ENCODE results near the gene BICC1.

Gene BICC1

DNA sequence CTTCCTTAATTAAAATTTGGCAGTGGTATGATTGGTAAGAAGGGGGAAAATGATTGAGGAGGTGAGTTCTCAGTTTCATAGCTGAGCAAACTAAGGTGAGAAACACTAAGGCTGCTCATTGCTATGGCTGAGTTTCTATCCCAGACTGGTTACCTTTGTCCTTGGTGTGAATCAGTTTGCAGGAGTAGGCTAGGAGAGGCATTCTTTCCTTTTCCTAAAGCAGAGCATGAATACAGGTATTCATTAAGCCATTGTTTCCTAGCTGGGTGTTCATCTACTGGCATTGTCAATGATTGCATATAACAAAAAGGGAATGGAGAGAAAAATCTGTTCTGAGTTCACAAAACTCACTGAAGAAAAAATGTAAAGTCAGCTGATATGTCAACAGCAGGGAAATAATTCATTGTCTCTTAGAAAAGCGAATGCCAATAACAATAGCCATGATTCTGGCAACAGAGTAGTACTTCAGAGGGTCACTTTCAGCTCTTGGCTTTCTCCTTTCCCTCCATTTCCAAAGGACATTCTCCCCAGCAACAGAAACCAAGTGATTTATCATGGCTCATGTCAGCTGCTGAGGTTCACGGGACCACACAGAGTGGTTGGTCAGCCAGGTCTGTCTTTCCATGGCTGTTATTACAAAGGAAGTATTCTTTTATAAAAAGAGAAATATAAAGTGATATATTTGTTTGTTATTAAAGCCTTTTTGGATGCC is 234.0 kb downstream of the BICC1 start:
- no peaks in the 10 kb centered on the region for H3K27me3 ChIP-seq
- TF ChIP-seq, protein P1, sequence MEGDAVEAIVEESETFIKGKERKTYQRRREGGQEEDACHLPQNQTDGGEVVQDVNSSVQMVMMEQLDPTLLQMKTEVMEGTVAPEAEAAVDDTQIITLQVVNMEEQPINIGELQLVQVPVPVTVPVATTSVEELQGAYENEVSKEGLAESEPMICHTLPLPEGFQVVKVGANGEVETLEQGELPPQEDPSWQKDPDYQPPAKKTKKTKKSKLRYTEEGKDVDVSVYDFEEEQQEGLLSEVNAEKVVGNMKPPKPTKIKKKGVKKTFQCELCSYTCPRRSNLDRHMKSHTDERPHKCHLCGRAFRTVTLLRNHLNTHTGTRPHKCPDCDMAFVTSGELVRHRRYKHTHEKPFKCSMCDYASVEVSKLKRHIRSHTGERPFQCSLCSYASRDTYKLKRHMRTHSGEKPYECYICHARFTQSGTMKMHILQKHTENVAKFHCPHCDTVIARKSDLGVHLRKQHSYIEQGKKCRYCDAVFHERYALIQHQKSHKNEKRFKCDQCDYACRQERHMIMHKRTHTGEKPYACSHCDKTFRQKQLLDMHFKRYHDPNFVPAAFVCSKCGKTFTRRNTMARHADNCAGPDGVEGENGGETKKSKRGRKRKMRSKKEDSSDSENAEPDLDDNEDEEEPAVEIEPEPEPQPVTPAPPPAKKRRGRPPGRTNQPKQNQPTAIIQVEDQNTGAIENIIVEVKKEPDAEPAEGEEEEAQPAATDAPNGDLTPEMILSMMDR (IDR thresholded peaks at IDR 0.05; ENCODE audit: low read depth, low read length), result no peak
- no peaks in the 10 kb centered on the region for H3K36me3 ChIP-seq
- H3K4me1 ChIP-seq, result no peaks in the 10 kb centered on the region; the same call in 1 of the 2 replicates
- no peaks in the 10 kb centered on the region for H3K9me3 ChIP-seq
- no peak for DNase-seq
- no peak overlapping the region for H3K4me3 ChIP-seq (ENCODE audit: low read depth, low read length)

DNA sequence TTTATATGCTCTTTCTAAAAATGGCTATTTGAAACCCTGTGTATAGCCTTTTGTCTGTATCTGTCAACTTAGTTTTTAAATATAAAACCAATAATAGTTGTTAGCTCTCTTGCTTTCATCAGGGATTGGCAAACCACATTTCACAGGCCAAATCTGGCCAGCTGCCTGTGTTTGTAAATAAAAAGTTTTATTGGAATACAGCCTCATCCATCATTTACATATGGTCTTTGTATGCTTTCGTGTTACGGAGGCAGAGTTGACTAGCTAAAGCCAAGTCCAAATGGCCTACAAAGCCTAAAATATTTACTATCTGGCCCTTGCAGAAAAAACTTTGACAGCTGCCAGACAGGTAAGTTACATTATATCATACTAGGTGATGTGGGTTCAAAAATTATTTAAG is 235.0 kb downstream of the BICC1 start:
- TF ChIP-seq, protein P1 (IDR thresholded peaks at IDR 0.05; ENCODE audit: low read depth, low read length), result no peak
- DNase-seq, result no peak
- H3K9me3 ChIP-seq, result no peaks in the 10 kb centered on the region
- H3K27me3 ChIP-seq, result no peaks in the 10 kb centered on the region
- H3K4me1 ChIP-seq, result no peaks in the 10 kb centered on the region; the same call in 1 of the 2 replicates
- H3K4me3 ChIP-seq (ENCODE audit: low read depth, low read length), result no peak overlapping the region
- no peaks in the 10 kb centered on the region for H3K36me3 ChIP-seq

DNA sequence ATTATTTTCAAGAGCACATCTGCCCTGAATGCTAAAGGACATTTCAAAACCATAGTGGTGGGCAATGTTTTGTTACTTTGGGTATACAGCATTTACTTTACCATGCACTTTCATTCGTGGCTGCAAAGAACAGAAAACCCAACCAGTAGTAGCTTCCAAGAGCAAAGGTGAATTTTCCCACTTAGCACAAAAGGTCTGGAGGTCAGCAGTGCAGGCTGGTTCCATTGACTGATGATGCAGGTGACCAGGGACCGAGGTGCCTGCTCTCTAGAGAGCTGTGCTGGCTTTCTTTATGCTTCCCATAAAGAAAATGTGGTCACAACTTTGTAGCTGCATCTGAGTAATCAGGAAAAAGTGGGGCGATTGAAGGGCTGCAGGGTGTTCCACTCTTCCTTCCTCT is 240.0 kb downstream of the BICC1 start:
- TF ChIP-seq, protein P1 (IDR thresholded peaks at IDR 0.05; ENCODE audit: low read depth, low read length), result no peak

DNA sequence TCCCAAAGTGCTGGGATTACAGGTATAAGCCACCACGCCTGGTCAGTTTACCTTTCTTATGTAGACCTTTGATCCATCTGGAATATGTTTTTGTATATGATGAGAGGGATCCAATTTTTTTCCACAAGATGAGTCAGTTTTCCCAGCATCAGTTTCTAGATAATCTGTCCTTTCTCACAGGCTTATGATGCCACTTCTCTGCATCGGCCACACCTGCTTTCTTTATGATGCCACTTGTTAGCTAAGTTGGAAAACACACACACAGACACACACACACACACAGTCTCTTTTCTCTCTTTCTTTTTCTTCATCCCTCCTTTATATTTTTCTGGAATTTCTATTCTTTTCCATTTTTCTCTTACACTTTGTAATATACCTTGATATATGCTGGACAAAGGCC is 240.8 kb downstream of the BICC1 start:
- Histone ChIP-seq H3K36me3 (no peaks in the 10 kb centered on the region), H3K9me3 (no peaks in the 10 kb centered on the region), H3K4me3 (ENCODE audit: low read depth, low read length) (no peak overlapping the region), H3K4me1 (no peaks in the 10 kb centered on the region), H3K27me3 (no peaks in the 10 kb centered on the region)
- TF ChIP-seq, protein P1 (IDR thresholded peaks at IDR 0.05; ENCODE audit: low read depth, low read length), result no peak
- DNase-seq, result no peak

More for the DNA sequence above, 240.0 kb downstream of the BICC1 start:
- no peak for DNase-seq
- Histone ChIP-seq H3K9me3 (no peaks in the 10 kb centered on the region), H3K27me3 (no peaks in the 10 kb centered on the region), H3K4me3 (ENCODE audit: low read depth, low read length) (no peak overlapping the region), H3K4me1 (no peaks in the 10 kb centered on the region), H3K36me3 (no peaks in the 10 kb centered on the region)

DNA sequence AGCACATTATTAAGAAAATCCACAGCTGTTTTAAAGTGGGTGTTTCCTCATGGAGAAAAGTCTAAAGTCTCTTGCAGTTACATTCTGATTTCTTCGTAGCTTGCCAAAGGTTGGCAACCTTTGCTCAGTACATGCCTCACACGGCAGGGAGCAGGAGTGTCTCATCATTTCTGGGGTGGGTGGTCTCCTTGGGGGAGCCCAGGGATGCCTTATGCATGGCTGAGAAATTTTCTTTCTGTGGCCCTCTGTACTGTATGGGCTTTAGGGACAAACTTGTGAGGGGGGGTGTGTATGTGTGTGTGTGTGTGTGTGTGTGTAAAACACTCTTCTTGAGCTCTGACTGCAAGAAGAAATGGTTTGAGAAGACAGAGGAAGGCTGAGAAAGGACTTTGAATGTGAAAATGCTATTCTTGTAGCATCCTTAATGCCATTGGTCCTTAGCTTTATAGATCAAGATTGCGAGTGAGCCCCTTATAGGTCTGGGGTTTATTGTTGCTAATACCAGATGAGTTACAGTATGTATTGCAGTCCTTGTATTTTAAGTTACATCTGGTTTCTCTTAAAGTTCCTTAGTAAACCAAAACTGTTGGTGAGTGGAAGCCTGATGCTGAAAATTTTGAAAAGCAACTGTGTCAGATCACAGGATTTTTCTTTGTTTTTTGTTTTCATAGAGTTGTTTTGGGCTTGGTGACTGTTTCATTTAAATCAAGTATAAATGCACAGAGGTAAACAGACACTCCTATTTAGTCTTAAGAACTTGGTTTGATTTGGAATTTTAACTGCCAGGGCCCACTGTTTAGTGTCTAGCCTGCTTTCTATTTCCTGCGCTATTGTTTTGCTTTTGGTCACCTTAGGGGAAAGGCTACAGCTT is 242.0 kb downstream of the BICC1 start:
- DNase-seq, result no peak
- no peaks in the 10 kb centered on the region for H3K36me3 ChIP-seq
- H3K9me3 ChIP-seq, result no peaks in the 10 kb centered on the region
- no peaks in the 10 kb centered on the region for H3K4me1 ChIP-seq
- H3K27me3 ChIP-seq, result no peaks in the 10 kb centered on the region
- H3K4me3 ChIP-seq (ENCODE audit: low read depth, low read length), result no peak overlapping the region
- TF ChIP-seq, protein P1 (IDR thresholded peaks at IDR 0.05; ENCODE audit: low read depth, low read length), result no peak

DNA sequence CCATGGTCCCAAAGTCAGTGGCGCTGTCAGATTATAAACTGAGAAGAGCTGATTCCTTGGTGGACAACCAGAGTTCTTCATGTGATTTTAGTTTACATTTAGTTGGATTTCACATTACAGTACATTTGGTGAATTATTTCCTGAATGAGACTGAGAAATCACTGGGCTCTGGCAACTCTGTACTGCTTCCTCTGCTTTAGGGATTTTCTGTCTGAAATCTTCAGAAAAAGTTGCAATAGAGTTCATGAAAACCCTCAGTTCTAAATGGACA is 242.6 kb downstream of the BICC1 start:
- TF ChIP-seq, protein P1 (IDR thresholded peaks at IDR 0.05; ENCODE audit: low read depth, low read length), result no peak
- Histone ChIP-seq H3K4me1 (no peaks in the 10 kb centered on the region), H3K9me3 (no peaks in the 10 kb centered on the region), H3K27me3 (no peaks in the 10 kb centered on the region), H3K36me3 (no peaks in the 10 kb centered on the region), H3K4me3 (ENCODE audit: low read depth, low read length) (no peak overlapping the region)
- no peak for DNase-seq
